ENCODE results near the gene TFCP2L1.

TFCP2L1 gene

GRCh38 chr2:121199281-121200010, 85.6 kb downstream of the TFCP2L1 start:
- DNase-seq (ENCODE audit: low read depth in 1 of 2, low spot score in 1 of 2): no peak

- no peak for DNase-seq (ENCODE audit: low read depth in 1 of 2, low spot score in 1 of 2)
Measured at GRCh38 chr2:121197369-121198091, 87.5 kb downstream of the TFCP2L1 start.

- no peak for DNase-seq (ENCODE audit: low read depth in 1 of 2, low spot score in 1 of 2)
Measured at GRCh38 chr2:121196849-121197155, 88.2 kb downstream of the TFCP2L1 start.

- DNase-seq (ENCODE audit: low read depth in 1 of 2, low spot score in 1 of 2): no peak
Measured at GRCh38 chr2:121196132-121196848, 88.7 kb downstream of the TFCP2L1 start.

- DNase-seq (ENCODE audit: low read depth in 1 of 2, low spot score in 1 of 2): no peak
Measured at GRCh38 chr2:121195036-121195435, 90.0 kb downstream of the TFCP2L1 start.

DNA sequence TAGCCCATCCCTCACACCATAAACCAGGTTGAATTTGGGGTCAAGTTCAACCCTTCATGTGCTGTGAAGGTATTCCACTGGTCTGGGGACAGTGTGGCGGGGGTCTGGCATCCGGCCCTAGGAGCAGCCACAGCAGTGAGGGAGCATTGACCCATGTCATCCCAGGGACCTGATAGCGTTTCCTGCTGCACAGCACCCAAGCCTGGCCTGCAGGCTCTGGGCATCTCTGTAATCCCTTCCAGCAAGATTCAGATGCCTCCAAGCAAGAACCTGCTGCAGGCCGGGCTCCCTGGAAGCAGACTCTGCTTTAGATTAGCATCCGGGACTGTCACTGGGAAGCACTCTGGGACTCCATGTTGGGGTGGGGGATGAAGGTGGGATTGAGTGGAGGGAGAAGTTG, 90.4 kb downstream of the TFCP2L1 start:
- no peak for DNase-seq (ENCODE audit: low read depth in 1 of 2, low spot score in 1 of 2)

DNA sequence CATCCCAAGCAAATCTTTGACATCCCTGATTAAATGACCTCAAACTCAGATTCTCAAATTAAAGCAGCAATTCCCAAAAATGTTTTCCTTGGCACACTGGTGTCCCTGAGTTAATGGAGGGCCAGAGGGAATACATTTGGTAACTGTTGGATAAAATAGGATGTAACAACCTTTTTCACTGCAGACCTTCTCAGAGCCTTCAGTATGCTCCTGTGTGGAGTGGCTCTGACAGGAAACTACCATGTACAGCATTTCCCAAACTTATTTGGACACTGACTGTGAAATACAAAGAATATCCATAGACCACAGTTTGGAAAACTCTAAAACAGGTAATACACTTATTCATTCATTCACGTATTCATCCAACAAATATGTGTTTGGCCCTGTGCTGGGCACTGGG, 91.8 kb downstream of the TFCP2L1 start:
- DNase-seq (ENCODE audit: low read depth in 1 of 2, low spot score in 1 of 2): no peak

DNA sequence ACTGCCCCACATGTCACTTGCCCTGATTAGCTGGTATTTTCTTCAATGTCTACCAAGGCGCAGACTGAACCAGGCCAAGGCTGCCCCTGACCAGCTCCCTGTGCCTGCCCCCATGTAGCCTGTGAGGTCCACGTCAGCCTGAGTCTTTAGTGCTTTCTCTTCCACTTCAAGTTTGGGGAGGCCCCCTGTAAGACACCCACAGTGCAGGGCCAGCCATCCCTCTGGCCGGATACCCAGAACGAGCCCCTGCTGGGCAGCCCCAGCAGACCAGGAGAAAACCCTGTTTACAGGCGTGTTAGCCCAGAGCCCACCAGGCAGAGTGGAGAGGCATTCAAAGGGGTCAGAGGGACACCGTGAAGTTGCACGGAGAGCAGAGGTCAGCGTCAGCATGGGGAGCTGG, 92.4 kb downstream of the TFCP2L1 start:
- no peak for DNase-seq (ENCODE audit: low read depth in 1 of 2, low spot score in 1 of 2)

DNA sequence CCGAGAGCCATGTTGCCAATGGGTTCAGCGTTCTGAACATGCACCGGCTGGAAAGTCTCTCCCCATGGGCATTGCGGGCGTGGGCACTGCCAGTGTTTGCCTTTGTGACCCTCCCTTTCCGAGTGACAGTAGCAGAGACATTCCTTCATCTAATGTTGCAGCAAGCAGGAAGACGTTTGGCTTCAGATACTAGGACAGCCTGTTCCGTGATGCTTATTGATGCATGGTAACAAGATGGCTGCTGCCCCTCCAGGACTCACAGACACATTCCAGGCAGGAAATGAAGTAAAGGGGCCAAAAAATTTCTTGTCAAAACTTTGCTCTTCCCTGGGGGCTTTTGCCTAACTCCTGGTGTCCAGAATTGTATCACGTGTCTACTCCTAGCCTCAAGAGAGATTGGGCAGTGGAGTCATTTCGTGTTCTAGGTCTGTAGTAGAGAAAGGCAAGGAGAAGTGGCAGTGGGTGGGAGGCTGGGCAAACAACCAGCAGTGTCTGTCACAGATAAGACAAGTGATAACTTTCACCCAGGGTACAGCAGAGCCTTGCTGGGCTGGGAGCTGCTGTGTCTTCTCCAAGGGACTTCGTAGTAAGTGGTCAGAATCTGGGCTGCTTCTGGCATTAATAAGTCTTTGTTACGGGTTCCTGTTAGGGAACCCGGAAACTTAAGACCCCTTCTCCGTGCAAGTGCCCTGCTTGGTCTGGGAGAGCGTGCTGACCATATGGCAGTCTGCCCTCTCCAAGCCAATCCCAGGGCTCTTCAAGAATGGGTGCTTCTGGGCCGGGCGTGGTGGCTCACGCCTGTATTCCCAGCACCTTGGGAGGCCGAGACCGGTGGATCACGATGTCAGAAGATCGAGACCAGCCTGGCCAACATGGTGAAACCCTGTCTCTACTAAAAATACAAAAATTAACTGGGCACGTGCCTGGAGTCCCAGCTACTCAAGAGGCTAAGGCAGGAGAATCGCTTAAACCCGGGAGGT, 93.5 kb downstream of the TFCP2L1 start:
- no peak for DNase-seq (ENCODE audit: low read depth in 1 of 2, low spot score in 1 of 2)

DNA sequence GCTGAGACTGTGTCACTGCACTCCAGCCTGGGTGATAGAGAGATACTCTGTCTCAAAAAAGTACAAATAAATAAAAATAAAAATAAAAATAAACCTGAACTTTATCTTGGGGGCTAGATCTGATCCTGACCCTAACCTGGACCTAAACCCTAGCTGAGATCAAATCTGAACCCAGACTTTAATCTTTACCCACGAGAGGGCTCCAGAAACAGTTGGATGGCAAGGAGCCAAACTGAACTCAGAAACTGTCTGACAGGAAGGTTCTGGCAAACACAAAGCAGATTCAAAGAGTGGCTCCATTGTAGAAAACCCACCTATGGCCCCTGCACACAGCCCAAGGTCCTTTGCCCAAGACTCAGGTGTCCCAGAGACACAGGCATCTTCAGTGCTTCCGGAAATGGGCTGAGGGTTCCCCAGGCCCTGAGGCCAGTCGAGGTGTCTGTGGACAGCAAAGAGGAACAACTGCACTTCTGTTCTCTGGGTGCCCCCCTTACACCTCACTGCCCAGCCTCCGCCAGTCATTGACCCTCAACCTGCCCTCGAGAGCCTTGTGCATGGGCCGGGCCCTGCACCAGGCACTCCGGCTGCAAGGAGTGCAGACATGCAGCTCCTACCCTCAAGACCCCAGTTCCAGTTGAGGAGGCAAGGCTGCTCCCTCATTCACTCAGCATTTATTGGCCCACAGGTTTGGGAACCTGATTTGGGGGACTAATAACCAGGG, 95.2 kb downstream of the TFCP2L1 start:
- no peak for DNase-seq (ENCODE audit: low read depth in 1 of 2, low spot score in 1 of 2)

DNA sequence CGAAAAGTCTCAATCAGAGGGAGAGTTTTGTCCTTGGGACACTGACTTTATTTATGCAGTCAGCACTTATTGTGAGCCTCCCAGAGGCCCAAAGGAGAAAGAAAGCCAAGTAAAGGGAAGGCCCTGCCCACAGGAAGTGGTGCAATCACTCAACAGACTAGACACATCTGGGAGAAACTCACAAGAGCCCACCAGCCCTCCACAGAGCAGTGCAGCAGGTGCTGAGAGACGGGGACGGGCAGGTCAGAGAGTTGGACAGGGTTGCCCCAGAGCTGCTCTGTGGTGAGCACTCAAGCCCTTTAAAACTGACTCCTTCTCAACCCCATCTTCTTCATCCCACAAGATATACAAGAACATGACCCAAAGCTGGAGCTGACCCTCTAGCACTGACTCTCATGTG, 96.0 kb downstream of the TFCP2L1 start:
- no peak for DNase-seq (ENCODE audit: low read depth in 1 of 2, low spot score in 1 of 2)

- no peak for DNase-seq (ENCODE audit: low read depth in 1 of 2, low spot score in 1 of 2)
Measured at GRCh38 chr2:121187982-121188411, 97.0 kb downstream of the TFCP2L1 start.

GRCh38 chr2:121187351-121187981, 97.5 kb downstream of the TFCP2L1 start:
- no peak for DNase-seq (ENCODE audit: low read depth in 1 of 2, low spot score in 1 of 2)

GRCh38 chr2:121186261-121186660, 98.7 kb downstream of the TFCP2L1 start:
- no peak for DNase-seq (ENCODE audit: low read depth in 1 of 2, low spot score in 1 of 2)

DNA sequence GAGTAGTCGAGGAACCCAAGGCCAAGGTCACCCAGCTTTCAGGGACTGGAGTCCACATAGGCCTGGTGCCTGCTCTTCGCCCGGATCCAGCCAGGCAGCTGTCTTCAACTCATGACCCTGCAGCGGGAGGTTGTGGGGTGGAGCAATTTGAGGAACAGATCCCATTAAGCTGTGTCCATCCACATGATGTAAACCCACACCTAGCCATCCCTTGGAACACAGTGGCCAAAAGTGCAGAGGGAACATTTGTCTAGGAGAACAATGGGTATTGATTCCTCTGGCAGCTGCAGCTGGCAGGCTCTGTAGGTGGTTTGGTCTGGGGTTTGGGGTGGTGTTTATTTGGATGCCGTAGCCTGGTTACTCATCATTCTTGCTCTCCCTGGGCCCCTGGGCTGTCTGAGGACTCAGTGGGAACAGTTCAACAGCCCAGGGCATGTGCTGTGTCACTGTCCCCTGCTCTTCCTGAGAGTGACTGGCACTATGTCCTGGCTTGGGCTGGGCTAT, 99.4 kb downstream of the TFCP2L1 start:
- no peak for DNase-seq (ENCODE audit: low read depth in 1 of 2, low spot score in 1 of 2)

GRCh38 chr2:121185111-121185510, 99.9 kb downstream of the TFCP2L1 start:
- DNase-seq (ENCODE audit: low read depth in 1 of 2, low spot score in 1 of 2): no peak

- DNase-seq (ENCODE audit: low read depth in 1 of 2, low spot score in 1 of 2): no peak
Measured at GRCh38 chr2:121184248-121184862, 100.6 kb downstream of the TFCP2L1 start.

DNA sequence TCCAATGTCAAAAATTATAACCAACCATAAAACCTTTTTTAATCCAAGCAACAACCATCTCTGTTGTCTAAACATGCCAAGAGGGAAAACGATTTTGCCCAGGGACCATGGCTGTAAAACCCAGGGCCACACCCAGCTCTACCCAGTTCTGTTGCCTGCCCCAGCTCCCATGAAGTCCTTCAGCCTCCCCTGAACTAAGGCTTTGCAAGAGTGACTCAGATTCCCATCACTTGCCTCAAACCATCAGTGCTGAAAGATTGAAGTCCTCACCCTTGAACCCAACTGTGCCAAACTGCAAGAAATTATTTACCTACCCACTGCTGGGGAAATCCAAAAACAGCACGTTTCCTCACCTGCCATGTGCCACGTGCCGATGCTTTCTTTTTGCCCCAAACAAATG, 102.5 kb downstream of the TFCP2L1 start:
- DNase-seq (ENCODE audit: low read depth in 1 of 2, low spot score in 1 of 2): no peak

GRCh38 chr2:121179467-121179866, 105.5 kb downstream of the TFCP2L1 start:
- no peak for DNase-seq (ENCODE audit: low read depth in 1 of 2, low spot score in 1 of 2)
